HG02981 (cell line): ENCODE data around the gene ZBTB46.
"Not testable (repeated sequence)": the region's sequence is repeated elsewhere in the genome, so short reads cannot be mapped to it uniquely, and the experiment has no call there.

Source experiments
- ATAC-seq: cut with Tn5 transposase; IDR thresholded peaks from one replicate; pipeline ENCODE4 v1.9.1; 2021; ENCODE audit warnings: mild to moderate bottlenecking, moderate library complexity; ENCODE audit not compliant: unreplicated experiment

The ZBTB46 gene

DNA sequence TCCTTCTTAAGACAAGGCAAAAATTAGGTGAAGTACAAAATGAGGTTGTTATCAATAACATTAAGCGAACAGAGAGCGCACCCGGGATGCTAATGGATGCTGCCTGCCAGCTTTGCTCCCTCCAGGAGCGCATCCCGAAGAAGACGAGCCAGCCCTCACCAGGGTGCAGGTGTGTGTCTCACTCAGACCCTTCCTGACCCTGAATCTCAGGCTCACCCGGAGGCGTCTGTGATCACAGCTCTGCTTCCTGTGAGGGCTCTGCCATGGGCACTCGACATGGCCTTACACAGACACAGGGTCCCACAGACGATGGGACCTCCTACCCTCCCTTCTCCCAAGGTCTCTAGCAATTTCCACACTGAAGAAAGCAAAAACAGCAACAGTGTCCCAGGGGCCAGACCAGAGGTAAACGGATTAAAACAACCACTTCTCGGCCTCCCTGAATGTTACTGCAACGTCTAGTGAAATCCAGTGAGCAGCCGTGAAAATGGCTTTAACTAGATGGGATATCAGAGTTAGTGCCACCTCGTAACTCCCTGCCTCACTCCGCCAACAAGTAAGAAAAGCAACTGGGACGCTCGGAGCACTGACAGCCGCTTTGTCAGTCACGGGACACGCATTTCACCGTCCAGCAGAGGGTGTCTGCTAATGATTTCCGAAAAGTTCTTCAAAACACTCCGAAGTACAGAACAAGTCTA, 11.7 kb downstream of the ZBTB46 start:
- ATAC-seq = no peak

DNA sequence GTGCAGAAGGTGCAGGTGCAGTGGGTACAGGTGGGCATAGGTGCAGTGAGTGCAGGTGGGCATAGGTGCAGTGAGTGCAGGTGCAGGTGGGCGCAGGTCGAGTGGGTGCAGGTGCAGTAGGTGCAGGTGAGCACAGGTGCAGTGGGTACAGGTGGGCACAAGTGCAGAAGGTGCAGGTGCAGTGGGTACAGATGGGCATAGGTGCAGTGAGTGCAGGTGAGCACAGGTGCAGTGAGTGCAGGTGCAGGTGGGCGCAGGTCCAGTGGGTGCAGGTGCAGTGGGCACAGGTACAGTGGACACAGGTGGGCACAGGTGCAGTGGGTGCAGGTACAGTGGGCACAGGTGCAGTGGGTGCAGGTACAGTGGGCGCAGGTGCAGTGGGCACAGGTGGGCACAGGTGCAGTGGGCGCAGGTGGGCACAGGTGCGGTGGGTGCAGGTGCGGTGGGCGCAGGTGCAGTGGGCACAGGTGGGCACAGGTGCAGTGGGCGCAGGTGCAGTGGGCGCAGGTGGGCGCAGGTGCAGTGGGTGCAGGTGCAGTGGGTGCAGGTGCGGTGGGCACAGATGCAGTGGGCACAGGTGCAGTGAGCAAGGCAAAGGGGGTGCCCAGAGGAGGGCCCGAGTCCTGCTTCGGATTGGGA, 15.3 kb downstream of the ZBTB46 start:
- no peak for ATAC-seq

- no peak for ATAC-seq
These were observed 16.0 kb downstream of the ZBTB46 start for GRCh38 chr20:63814891-63815614.

GRCh38 chr20:63811491-63811875, 19.6 kb downstream of the ZBTB46 start:
- ATAC-seq = no peak

DNA sequence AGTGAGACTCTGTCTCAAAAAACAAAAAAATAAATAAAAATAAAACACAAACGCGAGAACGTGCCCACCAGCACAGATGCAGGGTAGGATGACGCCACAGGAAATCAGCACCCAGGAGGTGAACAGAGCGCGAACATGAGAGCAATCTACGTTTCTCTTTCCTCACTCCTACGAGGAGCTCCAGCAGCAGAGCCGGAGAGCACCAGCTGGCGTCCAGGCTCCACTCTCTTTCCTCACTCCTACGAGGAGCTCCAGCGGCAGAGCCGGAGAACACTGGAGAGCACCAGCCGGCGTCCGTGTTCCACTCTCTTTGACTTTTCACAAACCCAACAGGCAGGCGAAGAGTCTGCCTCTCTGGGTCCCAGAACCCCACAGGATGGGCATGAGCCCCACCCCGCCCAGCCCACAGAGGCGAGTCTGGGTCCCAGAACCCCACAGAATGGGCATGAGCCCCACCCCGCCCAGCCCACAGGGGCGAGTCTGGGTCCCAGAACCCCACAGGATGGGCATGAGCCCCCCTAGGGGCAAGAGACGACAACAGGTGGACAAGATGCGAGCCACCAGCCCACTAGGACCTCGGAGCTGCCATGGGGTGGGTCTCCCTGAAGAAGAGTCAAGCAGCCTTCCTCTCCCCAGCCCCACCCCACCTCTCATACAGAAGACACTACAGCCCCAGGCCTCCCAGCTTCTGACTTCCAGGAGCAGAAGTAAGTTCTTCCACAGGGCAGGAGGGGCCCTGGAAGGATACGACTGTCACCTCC, 20.2 kb downstream of the ZBTB46 start:
- no peak for ATAC-seq

GRCh38 chr20:63809856-63810255, 21.2 kb downstream of the ZBTB46 start:
- no peak for ATAC-seq

- ATAC-seq = no peak
These were observed 21.9 kb downstream of the ZBTB46 start for GRCh38 chr20:63808964-63809674.

DNA sequence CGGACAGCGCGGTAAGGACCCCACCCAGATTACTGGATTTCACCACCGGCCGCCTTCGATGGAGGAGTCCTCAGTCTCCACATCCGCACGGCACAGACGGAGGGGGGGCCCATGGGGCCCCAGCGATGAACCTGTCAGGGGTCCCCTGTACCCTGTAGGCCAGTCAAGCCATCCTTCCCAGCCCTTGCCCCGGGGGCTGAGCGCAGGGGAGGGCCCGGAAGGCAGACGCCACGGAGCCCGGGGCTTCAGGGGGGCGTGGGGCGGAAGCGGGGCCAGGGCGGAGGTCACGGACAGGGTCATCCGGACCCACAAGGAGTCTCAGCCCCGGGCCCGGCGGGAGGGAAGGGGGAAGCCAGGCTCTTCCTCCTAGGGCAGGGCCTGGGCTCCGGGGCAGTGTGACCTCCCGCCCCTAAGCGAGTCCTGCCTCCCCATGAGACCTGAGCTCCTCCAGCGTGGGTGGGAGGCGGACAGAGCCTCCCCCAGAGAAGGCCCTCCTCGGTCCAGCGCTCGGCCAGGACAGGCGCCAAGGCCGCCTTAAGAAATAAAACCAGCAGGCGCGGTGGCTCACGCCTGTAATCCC, 22.8 kb downstream of the ZBTB46 start:
- no peak for ATAC-seq

- no peak for ATAC-seq
These were observed 23.4 kb downstream of the ZBTB46 start for GRCh38 chr20:63807654-63808053.

GRCh38 chr20:63804308-63804636, 26.8 kb downstream of the ZBTB46 start:
- ATAC-seq = no peak

DNA sequence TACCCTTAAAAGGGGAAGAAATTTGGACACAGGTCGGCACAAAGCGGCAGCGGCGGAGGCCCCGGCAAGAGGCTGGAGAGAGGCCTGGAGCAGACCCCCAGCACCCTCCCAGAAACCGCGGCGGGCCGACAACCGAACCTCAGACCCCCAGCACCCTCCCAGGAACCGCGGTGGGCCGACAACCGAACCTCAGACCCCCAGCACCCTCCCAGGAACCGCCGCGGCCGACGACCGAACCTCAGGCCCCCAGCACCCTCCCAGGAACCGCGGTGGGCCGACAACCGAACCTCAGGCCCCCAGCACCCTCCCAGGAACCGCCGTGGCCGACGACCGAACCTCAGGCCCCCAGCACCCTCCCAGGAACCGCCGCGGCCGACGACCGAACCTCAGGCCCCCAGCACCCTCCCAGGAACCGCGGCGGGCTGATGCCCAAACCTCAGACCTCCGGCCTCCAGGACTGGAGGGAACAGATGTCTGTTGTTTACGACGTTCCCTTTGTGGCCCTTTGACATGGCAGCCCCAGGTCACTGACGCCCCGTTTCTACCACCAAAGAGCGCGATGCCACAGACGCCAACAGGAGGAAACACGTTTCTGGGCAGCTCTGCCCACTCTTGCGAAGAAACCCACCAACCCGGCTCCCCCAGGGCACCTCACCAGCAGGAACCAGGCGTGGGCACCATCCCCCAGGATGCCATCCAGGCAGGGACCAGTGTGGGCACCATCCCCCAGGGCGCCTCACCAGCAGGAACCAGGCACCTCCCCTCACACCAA, 28.4 kb downstream of the ZBTB46 start:
- ATAC-seq = no peak

- not testable (repeated sequence) for ATAC-seq
These were observed 29.9 kb downstream of the ZBTB46 start for GRCh38 chr20:63801174-63801573.

DNA sequence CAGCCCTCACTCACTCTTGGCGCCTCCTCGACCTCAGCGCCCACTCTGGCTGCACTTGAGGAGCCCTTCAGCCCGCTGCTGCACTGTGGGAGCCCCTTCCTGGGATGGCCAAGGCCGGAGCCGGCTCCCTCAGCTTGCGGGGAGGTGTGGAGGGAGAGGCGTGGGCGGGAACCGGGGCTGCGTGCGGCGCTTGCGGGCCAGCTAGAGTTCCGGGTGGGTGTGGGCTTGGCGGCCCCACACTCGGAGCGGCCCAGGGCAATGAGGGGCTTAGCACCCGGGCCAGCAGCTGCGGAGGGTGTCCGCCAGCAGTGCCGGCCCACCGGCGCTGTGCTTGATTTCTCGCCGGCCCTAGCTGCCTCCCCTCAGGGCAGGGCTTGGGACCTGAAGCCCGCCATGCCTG, 30.7 kb downstream of the ZBTB46 start:
- not testable (repeated sequence) for ATAC-seq

DNA sequence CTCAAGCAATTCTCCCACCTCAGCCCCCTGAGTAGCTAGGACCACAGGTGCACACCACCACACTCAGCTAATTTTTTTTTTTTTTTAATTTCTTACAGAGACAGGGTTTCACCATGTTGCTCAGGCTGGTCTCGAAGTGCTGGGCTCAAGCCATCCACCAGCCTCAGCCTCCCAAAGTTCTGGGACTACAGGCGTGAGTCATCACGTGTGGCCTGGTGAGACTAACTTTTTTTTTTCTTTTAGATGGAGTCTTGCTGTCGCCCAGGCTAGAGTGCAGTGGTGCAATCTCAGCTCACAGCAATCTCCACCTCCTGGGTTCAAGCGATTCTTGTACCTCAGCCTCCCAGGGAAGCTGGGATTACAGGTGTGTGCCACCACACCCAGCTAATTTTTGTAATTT, 31.9 kb downstream of the ZBTB46 start:
- not testable (repeated sequence) for ATAC-seq

- ATAC-seq = not testable (repeated sequence)
These were observed 33.9 kb downstream of the ZBTB46 start for GRCh38 chr20:63797175-63797574.

GRCh38 chr20:63795178-63795830, 35.8 kb downstream of the ZBTB46 start:
- ATAC-seq = no peak

- no peak for ATAC-seq
These were observed 36.5 kb downstream of the ZBTB46 start for GRCh38 chr20:63794614-63795013.

DNA sequence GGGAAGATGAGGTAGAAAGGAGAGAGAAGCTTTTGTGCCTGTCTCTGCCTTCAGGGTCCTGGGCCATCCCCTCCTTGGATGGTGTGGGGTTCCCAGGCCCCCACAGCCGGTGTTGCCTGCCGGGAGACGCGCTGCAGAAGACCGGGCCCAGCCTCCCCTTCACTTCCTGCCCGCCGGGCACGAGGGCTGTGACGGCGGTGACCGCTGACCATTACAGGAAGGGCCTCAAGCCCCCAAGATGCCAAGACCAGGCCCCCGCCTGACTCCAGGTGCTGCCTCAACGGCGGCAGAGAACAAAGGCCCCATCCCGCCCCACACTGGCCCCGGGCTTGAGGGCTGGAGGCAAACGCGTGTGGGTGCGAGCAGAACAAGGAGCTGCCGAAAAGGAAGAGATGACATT, 38.2 kb downstream of the ZBTB46 start:
- no peak for ATAC-seq

GRCh38 chr20:63791497-63792156, 39.4 kb downstream of the ZBTB46 start:
- no peak for ATAC-seq
